Mesendoderm (in vitro differentiated cells): ENCODE data around the gene SNX27.

Source experiments
- DNase-seq: peaks from one replicate; pipeline ENCODE4 v3.0.0; 2013
- H2AK5ac ChIP-seq: 2 replicates; pipeline ENCODE4 v1.6.1; 2013; ENCODE audit warnings: low read length, inconsistent platforms
- H2BK120ac ChIP-seq: 2 replicates; pipeline ENCODE4 v1.6.1; 2013; ENCODE audit warnings: low read depth, mild to moderate bottlenecking, low read length, moderate library complexity, mixed read lengths
- H2BK15ac ChIP-seq: replicated peaks from 2 replicates; pipeline ENCODE4 v1.6.1; 2013; ENCODE audit warnings: low read depth, mild to moderate bottlenecking, moderate library complexity
- H2BK5ac ChIP-seq: 2 replicates; pipeline ENCODE4 v1.6.1; 2013; ENCODE audit warnings: low read length, inconsistent platforms
- H3K18ac ChIP-seq: 2 replicates; pipeline ENCODE4 v1.6.1; 2013; ENCODE audit warnings: mild to moderate bottlenecking, low read length, mixed read lengths
- H3K23ac ChIP-seq: one replicate; pipeline ENCODE4 v1.6.1; 2013; ENCODE audit warnings: low read length
- H3K27ac ChIP-seq: 2 replicates; pipeline ENCODE4 v1.5.1; 2013; ENCODE audit warnings: low read depth, mild to moderate bottlenecking, inconsistent platforms, low read length, moderate library complexity
- H3K27me3 ChIP-seq: 2 replicates; pipeline ENCODE4 v1.6.1; 2013; ENCODE audit warnings: low read length, control low read depth, mild to moderate bottlenecking, inconsistent platforms; ENCODE audit not compliant: insufficient read depth, poor library complexity
- H3K36me3 ChIP-seq: 2 replicates; pipeline ENCODE4 v1.6.1; 2013; ENCODE audit warnings: low read length, inconsistent platforms; ENCODE audit not compliant: control insufficient read depth, insufficient read depth
- H3K4ac ChIP-seq: one replicate; pipeline ENCODE4 v1.6.1; 2013; ENCODE audit warnings: low read depth, mild to moderate bottlenecking, low read length, moderate library complexity
- H3K4me1 ChIP-seq: 2 replicates; pipeline ENCODE4 v1.6.1; 2013; ENCODE audit warnings: low read depth, low read length, inconsistent platforms; ENCODE audit not compliant: control insufficient read depth
- H3K4me2 ChIP-seq: 2 replicates; pipeline ENCODE4 v1.6.1; 2013; ENCODE audit warnings: low read length
- H3K4me3 ChIP-seq: 2 replicates; pipeline ENCODE4 v1.5.1; 2013; ENCODE audit warnings: mild to moderate bottlenecking, low read length
- H3K56ac ChIP-seq: one replicate; pipeline ENCODE4 v1.6.1; 2013; ENCODE audit warnings: low read length
- H3K79me1 ChIP-seq: 2 replicates; pipeline ENCODE4 v1.6.1; 2013; ENCODE audit warnings: low read length, inconsistent platforms
- H3K79me2 ChIP-seq: 2 replicates; pipeline ENCODE4 v1.6.1; 2013; ENCODE audit warnings: mild to moderate bottlenecking, low read length; ENCODE audit not compliant: control insufficient read depth, insufficient read depth
- H3K9ac ChIP-seq: 2 replicates; pipeline ENCODE4 v1.6.1; 2013; ENCODE audit warnings: low read length, inconsistent platforms
- H4K5ac ChIP-seq: one replicate; pipeline ENCODE4 v1.6.1; 2013; ENCODE audit warnings: low read length
- H4K8ac ChIP-seq: one replicate; pipeline ENCODE4 v1.6.1; 2013; ENCODE audit warnings: low read depth, mild to moderate bottlenecking, control low read depth, low read length, moderate library complexity
- WGBS: extraction: QIAGEN DNeasy Blood & Tissue Kit; methylation state at CpG from one replicate; pipeline ENCODE4 v1.1.7; 2013; ENCODE audit warnings: low lambda C conversion rate, missing lambda C conversion rate; ENCODE audit not compliant: insufficient coverage; ENCODE audit errors: extremely low coverage; 5-methylcytosine and 5-hydroxymethylcytosine counted together

Gene SNX27

DNA sequence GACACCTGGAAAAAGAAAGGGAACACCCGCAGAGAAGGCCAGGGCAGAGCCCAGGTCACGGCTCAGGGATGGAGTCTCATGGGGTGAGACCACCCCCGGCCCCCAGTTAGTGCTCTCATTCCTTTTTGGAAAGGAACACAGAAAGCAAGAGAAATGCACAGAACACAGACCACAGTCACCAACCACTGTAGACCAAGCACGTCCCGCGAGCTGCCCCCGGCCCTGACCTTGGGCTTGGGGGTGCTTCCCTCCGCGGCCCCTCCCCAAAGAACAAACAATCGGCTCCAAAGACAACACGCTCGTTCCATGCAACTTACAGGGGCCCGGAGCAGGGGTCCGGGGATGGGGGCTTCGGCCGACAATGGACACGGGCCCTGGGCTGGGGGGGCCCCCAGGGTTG lies 92.0 kb downstream of the SNX27 start:
- H3K4me2 ChIP-seq: no peak overlapping the region
- H3K56ac ChIP-seq: no peak overlapping the region
- H3K4ac ChIP-seq: no peak overlapping the region
- no peak overlapping the region for H3K9ac ChIP-seq
- no peak overlapping the region for H2BK120ac ChIP-seq
- no peak overlapping the region for H4K5ac ChIP-seq
- no peaks in the 10 kb centered on the region for H3K27me3 ChIP-seq
- no peak overlapping the region for H3K23ac ChIP-seq
- no peak for DNase-seq
- no peak overlapping the region for H3K4me3 ChIP-seq
- no peak overlapping the region for H4K8ac ChIP-seq
- no peaks in the 10 kb centered on the region for H3K79me2 ChIP-seq
- H2BK5ac ChIP-seq: no peak overlapping the region
- H3K79me1 ChIP-seq: no peaks in the 10 kb centered on the region
- H3K4me1 ChIP-seq: no peaks in the 10 kb centered on the region
- H3K18ac ChIP-seq: no peak overlapping the region
- H2AK5ac ChIP-seq: no peak overlapping the region
- WGBS: no CpG with 5 or more reads among the region's 17 CpGs
- H3K36me3 ChIP-seq: peaks cover 2% of the 10 kb centered on the region
- H2BK15ac ChIP-seq: no peak overlapping the region
- H3K27ac ChIP-seq: no peak overlapping the region

- DNase-seq: no peak
- Histone ChIP-seq H2AK5ac (no peak overlapping the region), H4K5ac (no peak overlapping the region), H2BK120ac (no peak overlapping the region), H3K4ac (no peak overlapping the region), H3K4me3 (no peak overlapping the region), H3K18ac (no peak overlapping the region), H3K36me3 (peaks cover 2% of the 10 kb centered on the region), H3K23ac (no peak overlapping the region), H3K27me3 (no peaks in the 10 kb centered on the region), H3K79me1 (no peaks in the 10 kb centered on the region), H2BK5ac (no peak overlapping the region), H3K9ac (no peak overlapping the region), H3K56ac (no peak overlapping the region), H3K4me2 (no peak overlapping the region), H3K79me2 (no peaks in the 10 kb centered on the region), H2BK15ac (no peak overlapping the region), H4K8ac (no peak overlapping the region), H3K4me1 (no peaks in the 10 kb centered on the region), H3K27ac (no peak overlapping the region)
- no CpG with 5 or more reads among the region's 4 CpGs for WGBS
Measured at GRCh38 chr1:151704246-151704645, 92.4 kb downstream of the SNX27 start.

GRCh38 chr1:151705146-151705545 lies 93.3 kb downstream of the SNX27 start:
- Histone ChIP-seq H3K4me2 (no peak overlapping the region), H3K27me3 (no peaks in the 10 kb centered on the region), H2BK5ac (no peak overlapping the region), H3K56ac (no peak overlapping the region), H3K4ac (no peak overlapping the region), H3K23ac (no peak overlapping the region), H2AK5ac (no peak overlapping the region), H2BK15ac (no peak overlapping the region), H3K79me1 (no peaks in the 10 kb centered on the region), H3K4me1 (no peaks in the 10 kb centered on the region), H2BK120ac (no peak overlapping the region), H3K4me3 (no peak overlapping the region), H3K36me3 (peaks cover 2% of the 10 kb centered on the region), H3K18ac (no peak overlapping the region), H3K9ac (no peak overlapping the region), H3K79me2 (no peaks in the 10 kb centered on the region), H4K5ac (no peak overlapping the region), H3K27ac (no peak overlapping the region), H4K8ac (no peak overlapping the region)
- WGBS: no CpG with 5 or more reads among the region's 7 CpGs
- DNase-seq: no peak

- H3K4ac ChIP-seq: no peak overlapping the region
- no peak overlapping the region for H2BK120ac ChIP-seq
- H3K56ac ChIP-seq: no peak overlapping the region
- H3K4me3 ChIP-seq: no peak overlapping the region
- no peak overlapping the region for H3K27ac ChIP-seq
- H3K36me3 ChIP-seq: peaks cover 2% of the 10 kb centered on the region
- no peaks in the 10 kb centered on the region for H3K79me1 ChIP-seq
- no peak overlapping the region for H2BK5ac ChIP-seq
- H3K18ac ChIP-seq: no peak overlapping the region
- no peak for DNase-seq
- H3K79me2 ChIP-seq: no peaks in the 10 kb centered on the region
- no peak overlapping the region for H3K4me2 ChIP-seq
- H3K23ac ChIP-seq: no peak overlapping the region
- H3K27me3 ChIP-seq: no peaks in the 10 kb centered on the region
- no peak overlapping the region for H4K8ac ChIP-seq
- no peak overlapping the region for H4K5ac ChIP-seq
- no peak overlapping the region for H2BK15ac ChIP-seq
- no peaks in the 10 kb centered on the region for H3K4me1 ChIP-seq
- no CpG with 5 or more reads among the region's 11 CpGs for WGBS
- no peak overlapping the region for H2AK5ac ChIP-seq
- no peak overlapping the region for H3K9ac ChIP-seq
Measured at GRCh38 chr1:151705753-151706463, 94.1 kb downstream of the SNX27 start.

- Histone ChIP-seq H2BK5ac (no peak overlapping the region), H3K4me1 (no peaks in the 10 kb centered on the region), H3K18ac (no peak overlapping the region), H4K8ac (no peak overlapping the region), H3K23ac (no peak overlapping the region), H3K79me1 (no peaks in the 10 kb centered on the region), H2BK120ac (no peak overlapping the region), H3K4me2 (no peak overlapping the region), H3K56ac (no peak overlapping the region), H3K4me3 (no peak overlapping the region), H3K79me2 (no peaks in the 10 kb centered on the region), H4K5ac (no peak overlapping the region), H3K27ac (no peak overlapping the region), H3K4ac (no peak overlapping the region), H3K27me3 (no peaks in the 10 kb centered on the region), H2BK15ac (no peak overlapping the region), H3K36me3 (no peaks in the 10 kb centered on the region), H3K9ac (no peak overlapping the region), H2AK5ac (no peak overlapping the region)
- no CpG with 5 or more reads among the region's 21 CpGs for WGBS
- DNase-seq: no peak
Measured at GRCh38 chr1:151706464-151707415, 94.9 kb downstream of the SNX27 start.
